Brain microvascular endothelial cell (primary cell): ENCODE measurements around the gene P2RY14.

ENCODE experiments used
- DNase-seq: peaks from one replicate; pipeline ENCODE4 v3.0.0-alpha.2; 2020
- H3K27ac ChIP-seq: fragments of 250-450 bp; sonication (Bioruptor Pico); 2 replicates; pipeline ENCODE4 v1.5.1; 2020; ENCODE audit warnings: mild to moderate bottlenecking, moderate library complexity
- H3K27me3 ChIP-seq: fragments of 250-450 bp; sonication (Bioruptor Pico); replicated peaks from 2 replicates; pipeline ENCODE4 v1.5.1; 2020; ENCODE audit warnings: mild to moderate bottlenecking
- H3K36me3 ChIP-seq: fragments of 250-450 bp; sonication (Bioruptor Pico); replicated peaks from 2 replicates; pipeline ENCODE4 v1.5.1; 2020; ENCODE audit warnings: mild to moderate bottlenecking
- H3K4me3 ChIP-seq: 2 replicates; pipeline ENCODE4 v1.5.1; 2011; ENCODE audit warnings: low read depth, mild to moderate bottlenecking, control low read depth, low read length, moderate library complexity
- in situ Hi-C: cut with HindIII; loops from 2 replicates; pipeline ENCODE4 v1.10.0; 2017; ENCODE audit warnings: low sequenced_read_pairs, low pct_ligation_motif_present
- TF ChIP-seq, protein P1 (sequence below): IDR thresholded peaks from 2 replicates; pipeline ENCODE4 v1.5.1; 2011; ENCODE audit warnings: low read depth, mild to moderate bottlenecking, moderate library complexity, low read length, control low read depth, inconsistent platforms; ENCODE audit errors: missing control alignments

Gene P2RY14

DNA sequence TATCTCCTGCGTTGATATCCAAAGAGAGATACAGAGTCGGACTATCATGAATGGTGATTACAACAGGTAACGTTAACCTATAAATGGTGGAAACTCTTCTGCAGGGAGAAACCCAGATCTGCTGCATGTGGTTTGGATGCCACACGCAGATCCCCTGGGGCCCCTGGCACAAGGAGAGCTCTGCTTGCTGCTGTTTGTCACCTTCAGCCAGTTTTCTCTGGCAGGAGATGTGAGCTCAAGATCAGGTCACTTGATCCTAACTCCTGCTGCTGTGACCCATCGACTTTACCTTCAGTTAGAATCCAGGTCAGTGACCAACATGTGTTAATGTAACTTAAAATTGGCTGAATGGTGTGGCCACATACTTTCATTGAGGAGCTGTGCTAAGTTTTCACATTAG, 51.5 kb downstream of the P2RY14 start:
- TF ChIP-seq, protein P1, sequence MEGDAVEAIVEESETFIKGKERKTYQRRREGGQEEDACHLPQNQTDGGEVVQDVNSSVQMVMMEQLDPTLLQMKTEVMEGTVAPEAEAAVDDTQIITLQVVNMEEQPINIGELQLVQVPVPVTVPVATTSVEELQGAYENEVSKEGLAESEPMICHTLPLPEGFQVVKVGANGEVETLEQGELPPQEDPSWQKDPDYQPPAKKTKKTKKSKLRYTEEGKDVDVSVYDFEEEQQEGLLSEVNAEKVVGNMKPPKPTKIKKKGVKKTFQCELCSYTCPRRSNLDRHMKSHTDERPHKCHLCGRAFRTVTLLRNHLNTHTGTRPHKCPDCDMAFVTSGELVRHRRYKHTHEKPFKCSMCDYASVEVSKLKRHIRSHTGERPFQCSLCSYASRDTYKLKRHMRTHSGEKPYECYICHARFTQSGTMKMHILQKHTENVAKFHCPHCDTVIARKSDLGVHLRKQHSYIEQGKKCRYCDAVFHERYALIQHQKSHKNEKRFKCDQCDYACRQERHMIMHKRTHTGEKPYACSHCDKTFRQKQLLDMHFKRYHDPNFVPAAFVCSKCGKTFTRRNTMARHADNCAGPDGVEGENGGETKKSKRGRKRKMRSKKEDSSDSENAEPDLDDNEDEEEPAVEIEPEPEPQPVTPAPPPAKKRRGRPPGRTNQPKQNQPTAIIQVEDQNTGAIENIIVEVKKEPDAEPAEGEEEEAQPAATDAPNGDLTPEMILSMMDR, result no peak
- Histone ChIP-seq H3K27ac (peak overlapping the region; percentile 95), H3K4me3 (no peak overlapping the region), H3K36me3 (no peaks in the 10 kb centered on the region), H3K27me3 (no peaks in the 10 kb centered on the region)
- in situ Hi-C loops, result no loop called here
- DNase-seq, result no peak

GRCh38 chr3:151226088-151226563, 52.2 kb downstream of the P2RY14 start:
- in situ Hi-C loops, result no loop called here
- no peaks in the 10 kb centered on the region for H3K36me3 ChIP-seq
- DNase-seq, result peak; percentile 92
- TF ChIP-seq, protein P1, result no peak
- H3K27ac ChIP-seq, result peak overlapping the region; percentile 95
- no peaks in the 10 kb centered on the region for H3K27me3 ChIP-seq
- H3K4me3 ChIP-seq, result no peak overlapping the region

DNA sequence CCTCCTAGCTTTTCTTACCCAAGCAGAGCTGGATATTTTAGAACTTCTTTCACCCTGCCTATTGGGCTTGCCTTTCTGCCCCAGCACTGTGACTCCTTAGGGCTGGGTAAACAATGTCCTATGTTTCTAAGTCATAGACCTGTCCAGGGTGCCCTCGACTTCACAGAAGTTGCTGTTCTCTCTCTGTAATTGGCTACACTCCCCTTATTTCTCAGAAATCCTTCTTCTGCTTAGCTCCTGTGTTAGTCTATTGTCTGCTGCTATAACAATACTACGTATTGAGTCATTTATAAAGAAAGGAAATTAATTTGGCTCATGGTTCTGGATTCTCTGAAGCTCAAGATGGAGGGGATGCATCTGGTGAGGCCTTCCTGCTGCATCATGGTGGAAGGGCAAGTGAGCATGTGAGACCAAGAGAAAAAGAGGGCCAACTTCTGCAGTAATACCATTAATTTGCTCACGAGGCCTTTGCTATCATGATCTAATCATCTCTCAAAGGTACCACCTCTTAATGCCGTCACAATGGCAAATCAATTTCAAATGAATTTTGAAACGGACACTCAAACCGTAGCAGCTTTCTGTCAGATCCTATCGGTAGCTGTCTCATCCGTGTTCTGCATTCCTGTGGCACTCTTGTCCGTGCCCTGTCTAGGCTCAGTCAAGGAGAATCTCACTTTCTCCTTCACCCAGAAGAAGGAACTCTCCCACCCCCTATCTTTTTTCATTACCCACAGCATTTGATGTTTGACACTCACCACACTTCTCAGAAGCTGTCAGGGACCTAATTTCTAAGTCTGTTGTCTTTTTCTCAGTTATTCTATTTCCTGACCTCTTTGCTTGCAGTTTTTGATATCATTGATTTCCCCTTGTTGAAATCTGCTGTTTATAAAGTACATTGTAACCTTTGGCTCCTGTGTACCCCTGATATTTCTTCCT, 53.0 kb downstream of the P2RY14 start:
- H3K27ac ChIP-seq, result peak overlapping the region; percentile 95
- H3K36me3 ChIP-seq, result no peaks in the 10 kb centered on the region
- in situ Hi-C loops, result no loop called here
- TF ChIP-seq, protein P1, result no peak
- H3K4me3 ChIP-seq, result no peak overlapping the region
- DNase-seq, result no peak
- H3K27me3 ChIP-seq, result no peaks in the 10 kb centered on the region

GRCh38 chr3:151224268-151224866, 54.0 kb downstream of the P2RY14 start:
- H3K27me3 ChIP-seq, result no peaks in the 10 kb centered on the region
- no peak overlapping the region for H3K27ac ChIP-seq
- in situ Hi-C loops, result no loop called here
- H3K4me3 ChIP-seq, result no peak overlapping the region
- TF ChIP-seq, protein P1, result no peak
- no peak for DNase-seq
- no peaks in the 10 kb centered on the region for H3K36me3 ChIP-seq

DNA sequence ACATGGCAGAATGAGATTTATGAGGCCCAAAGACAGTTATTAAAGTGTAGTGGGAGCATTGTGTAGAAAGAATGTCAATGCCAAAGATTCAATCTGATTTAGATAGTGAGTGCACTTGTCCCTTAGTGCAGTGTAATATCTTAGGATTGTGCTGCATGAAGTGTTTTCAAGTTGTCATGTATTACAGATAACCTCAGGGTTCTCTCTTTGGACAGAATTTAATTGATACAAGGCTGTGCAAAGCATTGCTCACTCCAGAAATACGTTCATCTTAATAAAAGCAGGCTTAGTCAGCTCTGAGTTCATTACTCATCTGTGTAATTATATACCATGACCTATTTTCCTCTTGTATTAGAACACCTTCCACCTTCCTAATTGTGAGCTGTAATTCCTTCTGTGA, 59.3 kb downstream of the P2RY14 start:
- H3K36me3 ChIP-seq, result no peaks in the 10 kb centered on the region
- H3K27ac ChIP-seq, result no peak overlapping the region
- no peaks in the 10 kb centered on the region for H3K27me3 ChIP-seq
- TF ChIP-seq, protein P1, result no peak
- in situ Hi-C loops, result no loop called here
- no peak overlapping the region for H3K4me3 ChIP-seq
- DNase-seq, result peak; percentile 60
